Cardiac septum (tissue), 1 donor: Measurements from ENCODE around the gene POGZ. TPM values are rescaled to one million over a fixed set of nuclear protein-coding genes. Genes with fewer than 3 reads are reported as not detected.
"Not testable (repeated sequence)": the region's sequence is repeated elsewhere in the genome, so short reads cannot be mapped to it uniquely, and the experiment has no call there.

Experiments
- DNase-seq: peaks from one replicate; pipeline ENCODE4 v3.0.0-alpha.2; 2020; ENCODE audit warnings: low spot score
- intact Hi-C: fragments of 100-400 bp; cut with DNase I; formaldehyde crosslinking; loops from one replicate; pipeline ENCODE4 v1.14.0; 2022
- total RNA-seq: library from RNA; stranded (reverse); fragmentation: NEBNext Ultra II Directional; extraction: Animal tissue kit (Norgen Biotek cat#: 25700); gene quantifications from one replicate; pipeline ENCODE4 v1.2.1, GENCODE V29; 2021
- donor health status: DM: no; HTN: no; CAD: no.

POGZ gene
- total RNA-seq, 1 donor from 2014 or later = 54.4 TPM

GRCh38 chr1:151391079-151391563 lies 68.2 kb downstream of the POGZ start:
- no peak for DNase-seq
- intact Hi-C loops = no loop called here

- intact Hi-C loops, DNase-seq: not testable (repeated sequence)
These were observed 68.8 kb downstream of the POGZ start for GRCh38 chr1:151390221-151391078.

- intact Hi-C loops = no loop called here
These were observed 73.3 kb downstream of the POGZ start for GRCh38 chr1:151386002-151386401.

DNA sequence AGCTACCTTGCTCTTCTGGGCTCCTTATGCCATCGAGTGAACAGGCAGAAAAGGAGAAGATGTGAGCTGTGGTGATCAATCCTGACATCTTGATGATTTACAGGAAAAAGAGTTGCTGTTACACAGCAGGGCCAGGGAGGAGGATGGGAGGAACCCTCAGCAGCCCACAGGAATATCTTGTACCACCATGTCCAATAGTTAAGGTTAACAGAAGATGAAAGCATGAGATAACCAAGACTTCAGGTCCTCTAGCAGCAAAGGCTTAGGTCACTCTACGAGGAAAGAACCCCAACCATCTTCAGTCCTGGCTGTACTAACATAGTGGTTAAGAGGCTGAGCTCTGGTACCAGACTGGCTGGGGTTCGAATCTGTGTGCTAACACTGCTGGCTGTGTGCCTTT lies 74.7 kb downstream of the POGZ start:
- no peak for DNase-seq
- intact Hi-C loops = no loop called here

More at GRCh38 chr1:151386002-151386401, 73.3 kb downstream of the POGZ start:
- DNase-seq = no peak

GRCh38 chr1:151377150-151377884 lies 82.0 kb downstream of the POGZ start:
- DNase-seq = no peak
- intact Hi-C loops = no loop called here

GRCh38 chr1:151373196-151373595 lies 86.1 kb downstream of the POGZ start:
- intact Hi-C loops = no loop called here
- DNase-seq = no peak

DNA sequence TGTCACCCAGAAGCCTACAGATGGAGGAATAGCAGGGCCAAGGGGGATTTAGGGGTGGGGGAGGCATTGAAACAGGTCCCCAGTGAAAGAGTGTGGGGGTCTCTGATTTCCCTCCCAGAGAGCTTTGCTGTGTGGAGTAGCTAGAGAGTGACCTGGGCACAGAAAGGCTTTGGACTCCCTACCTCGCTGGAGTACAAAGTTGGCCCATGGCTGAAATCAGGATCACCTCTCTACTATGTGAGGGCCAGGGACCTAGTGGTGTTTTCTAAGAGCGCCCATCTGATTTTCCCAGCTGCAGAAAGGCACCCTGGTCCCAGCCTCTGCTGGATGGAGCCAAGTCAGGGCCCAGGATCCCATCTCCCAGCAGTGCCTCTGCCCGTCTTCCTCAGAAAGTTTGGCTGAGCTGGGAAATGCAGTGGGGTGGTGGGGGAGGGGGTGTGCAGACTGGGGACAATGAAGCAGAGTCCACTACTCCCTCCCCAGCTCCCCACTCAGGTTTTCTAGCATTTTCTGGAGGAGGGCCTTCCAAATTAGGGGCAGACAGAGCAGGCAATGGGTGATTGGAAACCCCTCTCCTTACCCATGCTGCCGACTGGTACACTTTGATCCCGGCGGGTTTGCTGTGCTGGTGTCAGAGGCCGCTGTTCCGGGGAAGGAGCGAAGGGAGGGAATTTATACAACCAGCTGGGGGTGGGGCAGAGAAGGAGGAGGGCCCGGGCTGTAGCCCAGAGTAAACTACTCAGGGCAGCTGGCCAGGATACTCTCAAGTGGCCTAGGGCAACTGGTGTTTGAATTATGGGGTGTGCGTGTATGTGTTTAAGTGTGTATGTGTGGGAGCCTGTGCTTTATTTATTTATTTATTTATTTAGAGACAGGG lies 87.0 kb downstream of the POGZ start, which contains the start of gene SELENBP1:
SELENBP1 (minus strand) TSS at position 648 of the 877 bp plus-strand sequence; CDS start at position 584, 64 bp downstream.
- intact Hi-C loops = no loop called here

GRCh38 chr1:151371370-151372057 lies 87.8 kb downstream of the POGZ start:
- peak; percentile 78 for DNase-seq
- intact Hi-C loops = no loop called here

More for the DNA sequence above, 87.0 kb downstream of the POGZ start, which contains the start of gene SELENBP1:
- peak; percentile 86 for DNase-seq

DNA sequence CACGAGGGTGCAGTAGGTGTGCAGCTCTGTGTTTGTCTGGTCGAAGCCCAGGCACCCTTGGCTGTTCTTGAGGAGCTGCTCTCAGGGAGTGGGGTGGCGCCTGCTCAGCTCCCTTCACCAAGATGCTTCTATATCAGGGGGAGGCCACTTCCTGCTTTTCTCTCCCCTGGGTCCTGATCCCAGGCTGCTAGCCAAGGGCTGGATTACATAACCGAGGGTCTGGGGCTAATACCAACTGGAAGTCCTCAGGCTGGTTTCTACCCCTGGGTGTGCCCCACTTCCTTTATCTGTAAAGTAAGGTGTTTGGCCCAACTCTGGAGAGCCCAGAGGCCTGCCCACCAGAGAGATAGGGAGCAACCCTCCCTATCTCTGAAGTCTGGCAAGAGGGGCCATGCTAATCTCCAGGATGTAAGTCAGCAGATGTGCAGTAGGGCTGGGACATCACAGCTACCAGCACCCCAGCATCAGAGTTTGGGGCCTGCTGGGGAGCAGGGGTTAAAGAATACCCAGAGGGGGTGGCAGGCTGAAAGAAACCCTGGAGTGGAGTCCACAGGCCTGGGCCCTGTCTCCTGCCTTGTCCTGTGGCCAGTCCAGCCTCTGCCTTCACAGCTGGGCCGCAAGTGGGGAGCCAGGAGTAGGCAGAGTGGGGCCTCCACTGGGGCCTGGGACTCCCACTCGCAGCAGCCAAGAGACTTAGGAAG lies 88.9 kb downstream of the POGZ start:
- intact Hi-C loops = no loop called here
- no peak for DNase-seq

- intact Hi-C loops = no loop called here
- DNase-seq = no peak
These were observed 89.7 kb downstream of the POGZ start for GRCh38 chr1:151369621-151370048.

GRCh38 chr1:151369302-151369610 lies 90.0 kb downstream of the POGZ start:
- no peak for DNase-seq
- intact Hi-C loops = no loop called here

DNA sequence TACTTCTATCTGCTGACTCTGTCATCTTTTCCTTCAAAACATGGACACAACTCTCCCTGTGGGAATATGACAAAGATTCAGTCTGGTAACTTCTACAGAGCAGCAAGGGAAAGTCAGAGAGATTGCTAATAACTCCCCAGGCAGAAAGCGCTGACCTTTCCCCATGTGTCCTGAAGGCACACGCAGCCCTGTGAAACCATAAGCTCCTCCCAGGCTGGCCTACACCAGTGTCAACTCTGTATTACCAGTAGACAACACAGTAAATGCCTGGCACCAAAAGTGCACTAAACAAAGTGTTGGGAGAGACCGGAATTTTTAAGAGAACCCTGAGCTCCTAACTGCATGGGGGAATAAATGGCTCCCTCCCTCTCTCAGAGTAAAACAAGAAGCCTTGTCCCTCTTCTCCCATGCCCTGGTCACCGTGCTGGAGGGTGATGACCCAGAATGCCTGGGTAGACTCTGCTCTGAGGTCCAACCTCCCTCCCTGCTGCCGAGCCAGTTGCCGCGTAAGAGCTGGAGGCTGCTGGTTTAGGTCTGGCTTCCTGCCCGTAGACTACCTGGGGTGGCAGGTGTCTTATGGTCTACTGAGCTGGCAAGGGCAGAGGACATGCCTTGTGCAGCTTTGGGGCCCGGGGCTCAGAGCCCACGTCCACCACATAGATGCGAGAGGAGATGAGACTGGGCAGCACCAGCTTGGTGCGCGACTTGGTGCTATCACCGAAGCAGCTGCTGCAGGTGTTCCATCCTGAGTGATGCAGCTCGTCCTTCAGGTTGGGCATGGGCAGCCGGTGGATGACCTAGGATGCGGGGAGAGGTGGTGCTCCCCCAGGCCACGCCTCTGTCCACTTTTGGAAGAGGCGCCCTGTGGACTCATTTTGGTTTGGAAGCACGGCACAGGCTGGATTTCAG lies 90.6 kb downstream of the POGZ start:
- DNase-seq = no peak
- intact Hi-C loops = no loop called here

DNA sequence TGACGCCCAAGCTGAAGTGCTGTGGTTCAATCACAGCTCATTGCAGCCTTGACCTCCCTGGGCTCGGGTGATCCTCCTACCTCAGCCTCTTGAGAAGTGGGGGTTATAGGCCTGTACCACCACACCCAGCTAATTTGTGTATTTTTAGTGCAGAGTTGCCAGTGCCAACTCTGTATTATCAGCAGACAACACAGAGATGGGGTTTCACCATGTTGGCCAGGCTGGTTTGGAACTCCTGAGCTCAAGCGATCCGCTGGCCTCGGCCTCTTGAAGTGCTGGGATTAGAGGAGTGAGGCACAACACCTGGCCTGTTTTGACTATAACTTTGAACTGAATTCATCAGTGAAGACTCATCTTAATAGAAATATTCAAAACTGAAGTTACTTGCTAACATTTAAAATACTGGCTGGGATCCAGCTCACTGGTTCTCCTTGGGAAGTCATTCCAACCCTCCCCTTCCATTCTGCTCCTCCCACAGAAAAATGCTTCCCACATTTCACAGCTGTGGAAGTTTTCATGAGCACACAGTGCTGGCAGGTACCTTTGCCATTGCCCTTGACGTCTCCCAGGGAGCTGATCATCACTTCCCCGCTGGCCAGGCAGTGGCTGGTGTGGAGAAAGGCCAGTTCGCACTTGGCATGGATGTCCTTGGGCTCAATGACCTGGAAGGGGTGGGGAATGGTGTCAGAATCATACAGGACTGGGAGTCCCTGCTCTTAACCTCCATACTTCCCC lies 91.5 kb downstream of the POGZ start:
- no peak for DNase-seq

DNA sequence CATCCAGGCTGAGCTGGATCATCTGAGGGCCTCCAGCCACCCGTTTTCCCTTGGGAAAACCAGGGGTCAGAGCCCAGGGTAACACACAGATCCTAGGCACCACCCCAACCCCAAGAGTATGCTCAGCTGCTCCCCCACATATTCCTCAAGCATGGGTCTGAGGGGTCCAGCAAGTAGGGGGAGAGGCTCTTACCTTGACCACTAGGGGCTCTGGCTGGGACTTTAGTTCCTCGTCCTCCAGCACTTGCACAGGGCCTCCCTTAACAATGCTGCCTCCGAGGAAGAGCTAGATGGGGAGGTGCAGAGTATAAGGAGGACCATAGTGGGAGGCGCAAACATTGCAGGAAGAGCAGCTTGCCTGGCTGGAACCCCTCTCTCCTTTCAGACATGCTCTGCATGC lies 94.3 kb downstream of the POGZ start:
- intact Hi-C loops = no loop called here
- no peak for DNase-seq

More for the DNA sequence above, 91.5 kb downstream of the POGZ start:
- intact Hi-C loops = no loop called here

GRCh38 chr1:151362308-151363155 lies 96.8 kb downstream of the POGZ start:
- intact Hi-C loops = no loop called here
- no peak for DNase-seq

DNA sequence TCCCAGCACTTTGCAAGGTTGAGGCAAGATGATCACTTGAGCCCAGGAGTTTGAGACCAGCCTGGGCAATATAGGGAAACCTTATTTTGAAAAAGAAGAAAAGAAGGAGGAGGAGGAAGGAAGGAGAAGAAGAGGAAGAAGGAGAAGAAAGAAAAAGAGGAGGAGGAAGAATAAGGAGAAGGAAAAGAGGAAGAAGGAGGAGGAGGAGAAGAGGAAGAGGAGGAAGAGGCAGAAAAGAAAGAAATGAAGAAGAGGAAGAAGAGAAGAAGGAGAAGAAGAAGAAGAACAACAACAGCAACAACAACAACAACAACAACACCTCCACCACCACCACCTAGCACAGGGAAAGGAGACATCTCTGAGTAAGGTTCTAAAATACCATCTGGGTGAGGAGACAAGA lies 97.4 kb downstream of the POGZ start:
- no peak for DNase-seq
- intact Hi-C loops = no loop called here
